Posterior vena cava (tissue), 2 donors: ENCODE results near the gene VTA1. TPM values are rescaled to one million over a fixed set of nuclear protein-coding genes. Genes with fewer than 3 reads are reported as not detected.
"Not testable (repeated sequence)": the region's sequence is repeated elsewhere in the genome, so short reads cannot be mapped to it uniquely, and the experiment has no call there.

Experiments used
- DNase-seq: peaks from one replicate; pipeline ENCODE4 v3.0.0-alpha.2; 2020; ENCODE audit warnings: low spot score
- intact Hi-C, 2 donors: fragments of 100-400 bp; cut with DNase I; formaldehyde crosslinking; loops; one replicate each; pipeline versions ENCODE4 v1.14.1 to v1.14.2; 2022 to 2023
- total RNA-seq, 2 donors: library from RNA; stranded (reverse); fragmentation: NEBNext Ultra II Directional; extraction: Animal tissue kit (Norgen Biotek cat#: 25700); gene quantifications; one replicate each; pipeline ENCODE4 v1.2.1, GENCODE V29; 2021
- donor health status: DM: yes; HTN: yes; CAD: no.
- donor health status: DM: yes; HTN: yes; CAD: no.

The VTA1 gene
- total RNA-seq, 2 donors from 2014 or later = 25.4 to 28.5 TPM

- DNase-seq = no peak
- intact Hi-C loops = no loop called here
These were observed 63.5 kb downstream of the VTA1 start for GRCh38 chr6:142210606-142211005.

DNA sequence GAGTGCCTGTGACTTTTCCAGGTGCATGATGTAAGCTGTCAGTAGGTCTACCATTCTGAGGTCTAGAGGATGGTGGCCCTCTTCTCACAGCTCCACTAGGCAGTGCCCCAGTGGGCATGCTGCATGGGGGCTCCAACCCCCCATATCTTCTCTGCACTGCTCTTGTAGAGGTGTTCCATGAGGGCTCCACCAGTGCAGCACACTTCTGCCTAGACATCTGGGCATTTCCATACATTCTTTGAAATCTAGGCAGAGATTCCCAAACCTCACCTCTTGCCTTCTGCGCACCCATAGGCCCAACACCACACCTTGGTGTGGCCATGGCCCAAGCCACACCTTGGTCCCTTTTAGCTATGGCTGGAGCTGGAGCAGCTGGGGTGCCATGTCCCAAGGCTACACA, 66.3 kb downstream of the VTA1 start:
- no peak for DNase-seq
- intact Hi-C loops = no loop called here

DNA sequence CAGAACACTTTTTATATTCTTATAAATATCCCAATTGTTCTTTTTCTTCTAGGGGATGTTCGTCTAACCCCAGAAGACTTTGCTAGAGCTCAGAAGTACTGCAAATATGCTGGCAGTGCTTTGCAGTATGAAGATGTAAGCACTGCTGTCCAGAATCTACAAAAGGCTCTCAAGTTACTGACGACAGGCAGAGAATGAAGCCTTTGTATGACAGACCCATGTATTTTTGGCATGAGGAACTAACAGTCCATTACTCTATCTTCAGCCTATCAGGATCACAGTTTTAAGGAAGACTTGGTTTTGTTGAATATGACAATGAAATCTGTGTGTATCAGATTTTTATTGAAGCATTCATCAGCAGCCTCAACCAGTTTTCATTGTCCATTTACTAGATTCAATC, 71.4 kb downstream of the VTA1 start:
- intact Hi-C loops = no loop called here
- no peak for DNase-seq

DNA sequence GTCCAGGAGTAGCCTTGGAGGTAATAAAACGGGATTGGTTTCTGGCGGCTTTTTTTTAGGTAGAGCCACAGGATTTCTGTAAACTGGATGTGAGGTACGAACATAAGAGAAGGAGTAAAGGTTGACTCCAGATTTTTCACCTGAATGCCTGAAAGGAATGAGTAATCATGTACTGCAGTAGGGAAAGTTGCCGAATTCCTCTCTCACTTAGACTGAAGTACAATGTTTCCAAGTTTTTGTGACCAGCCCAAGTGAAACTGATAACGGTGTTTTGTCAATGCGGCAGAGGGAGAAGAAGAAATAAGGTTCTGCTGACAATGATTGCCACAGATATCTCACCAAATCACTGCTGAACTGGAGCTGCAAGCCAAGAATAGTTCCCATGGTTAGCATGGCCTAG, 75.0 kb downstream of the VTA1 start:
- no peak for DNase-seq
- intact Hi-C loops = no loop called here

GRCh38 chr6:142223938-142224337, 76.9 kb downstream of the VTA1 start:
- intact Hi-C loops = no loop called here
- no peak for DNase-seq

GRCh38 chr6:142225115-142225514, 78.1 kb downstream of the VTA1 start:
- DNase-seq = no peak
- intact Hi-C loops = no loop called here

GRCh38 chr6:142225552-142225951, 78.5 kb downstream of the VTA1 start:
- intact Hi-C loops = no loop called here
- DNase-seq = no peak

GRCh38 chr6:142226731-142227130, 79.7 kb downstream of the VTA1 start:
- no peak for DNase-seq
- intact Hi-C loops = no loop called here

DNA sequence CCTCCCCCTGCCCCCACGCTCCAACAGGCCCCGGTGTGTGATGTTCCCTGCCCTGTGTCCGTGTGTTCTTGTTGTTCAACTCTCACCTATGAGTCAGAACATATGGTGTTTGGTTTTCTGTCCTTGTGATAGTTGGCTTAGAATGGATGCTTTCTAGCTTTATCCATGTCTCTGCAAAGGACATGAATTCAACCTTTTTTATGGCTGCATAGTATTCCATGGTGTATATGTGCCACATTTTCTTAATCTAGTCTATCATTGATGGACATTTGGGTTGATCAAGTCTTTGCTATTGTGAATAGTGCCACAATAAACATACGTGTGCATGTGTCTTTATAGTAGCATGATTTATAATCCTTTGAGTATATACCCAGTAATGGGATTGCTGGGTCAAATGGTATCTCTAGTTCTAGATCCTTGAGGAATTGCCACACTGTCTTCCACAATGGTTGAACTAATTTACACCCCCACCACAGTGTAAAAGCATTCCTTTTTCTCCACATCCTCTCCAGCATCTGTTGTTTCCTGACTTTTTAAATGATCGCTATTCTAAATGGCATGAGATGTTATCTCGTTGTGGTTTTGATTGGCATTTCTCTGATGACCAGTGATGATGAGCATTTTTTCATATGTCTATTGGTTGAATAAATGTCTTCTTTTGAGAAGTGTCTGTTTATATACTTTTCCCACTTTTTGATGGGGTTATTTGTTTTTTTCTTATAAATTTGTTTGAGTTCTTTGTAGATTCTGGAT, 82.6 kb downstream of the VTA1 start:
- DNase-seq, intact Hi-C loops: not testable (repeated sequence)

- DNase-seq, intact Hi-C loops: not testable (repeated sequence)
These were observed 85.4 kb downstream of the VTA1 start for GRCh38 chr6:142232206-142233044.

- no peak for DNase-seq
- intact Hi-C loops = no loop called here
These were observed 87.1 kb downstream of the VTA1 start for GRCh38 chr6:142233945-142234682.

- intact Hi-C loops = no loop called here
- DNase-seq = no peak
These were observed 88.2 kb downstream of the VTA1 start for GRCh38 chr6:142235272-142235671.

GRCh38 chr6:142235791-142236190, 88.7 kb downstream of the VTA1 start:
- DNase-seq = no peak
- intact Hi-C loops = no loop called here

DNA sequence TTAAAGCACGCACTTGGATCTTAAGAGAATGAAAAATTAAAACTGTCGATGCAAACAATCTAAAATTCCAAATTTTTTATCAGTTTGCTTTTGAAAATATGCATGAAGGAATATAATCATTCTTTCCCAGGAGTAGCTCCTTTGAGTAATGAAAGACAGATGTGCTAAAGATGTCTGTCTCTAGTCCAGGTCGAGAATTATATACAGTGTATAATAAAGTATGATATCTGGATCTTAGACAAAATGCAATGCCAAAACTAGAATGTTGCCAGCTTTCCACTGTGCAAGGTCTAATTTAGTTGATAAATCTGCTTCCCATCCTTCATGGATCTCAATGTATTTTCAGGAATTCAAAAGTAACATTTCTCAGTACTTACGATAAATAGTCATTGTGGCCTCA, 89.6 kb downstream of the VTA1 start:
- intact Hi-C loops = no loop called here

GRCh38 chr6:142238881-142239280, 91.8 kb downstream of the VTA1 start:
- no peak for DNase-seq
- intact Hi-C loops = no loop called here

More for the DNA sequence above, 89.6 kb downstream of the VTA1 start:
- no peak for DNase-seq

DNA sequence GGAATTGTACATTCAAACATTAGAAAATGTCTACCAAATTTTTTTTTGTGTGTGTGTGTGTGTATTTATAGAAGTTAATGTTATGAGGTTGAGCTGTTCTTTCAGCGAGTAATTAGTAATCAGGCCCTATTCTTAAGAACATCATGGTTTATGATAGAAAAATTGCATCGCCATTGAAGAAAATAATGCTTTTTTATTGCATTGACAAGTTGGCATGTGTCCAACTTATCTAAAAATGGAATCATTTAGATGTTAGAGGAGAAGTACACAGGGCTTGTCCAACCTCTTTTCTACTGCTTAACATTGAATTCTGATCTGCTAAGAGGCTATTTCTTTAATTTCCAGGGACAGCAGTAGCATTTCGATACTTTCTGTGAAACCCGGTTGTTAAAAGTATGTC, 93.1 kb downstream of the VTA1 start:
- DNase-seq = no peak
- intact Hi-C loops = no loop called here

DNA sequence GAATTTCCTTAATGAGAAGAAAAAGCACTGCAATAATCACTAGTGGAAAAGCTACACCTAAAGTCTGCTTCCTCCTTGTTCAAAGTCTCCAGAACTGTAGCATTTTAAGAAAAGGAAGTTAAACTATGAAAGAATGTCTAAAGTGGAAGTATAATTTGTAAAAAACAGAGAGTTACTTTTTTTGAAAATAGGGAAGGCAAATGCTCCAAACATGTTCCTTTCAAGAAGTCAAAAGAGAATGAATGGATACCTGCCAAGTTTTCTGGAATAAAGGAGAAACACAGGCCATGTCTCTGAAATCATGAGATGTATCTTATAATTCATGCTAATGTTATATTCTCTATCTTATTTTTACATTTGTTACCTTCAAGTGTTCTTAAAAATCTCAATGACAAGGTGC, 94.0 kb downstream of the VTA1 start:
- no peak for DNase-seq
- intact Hi-C loops = no loop called here

DNA sequence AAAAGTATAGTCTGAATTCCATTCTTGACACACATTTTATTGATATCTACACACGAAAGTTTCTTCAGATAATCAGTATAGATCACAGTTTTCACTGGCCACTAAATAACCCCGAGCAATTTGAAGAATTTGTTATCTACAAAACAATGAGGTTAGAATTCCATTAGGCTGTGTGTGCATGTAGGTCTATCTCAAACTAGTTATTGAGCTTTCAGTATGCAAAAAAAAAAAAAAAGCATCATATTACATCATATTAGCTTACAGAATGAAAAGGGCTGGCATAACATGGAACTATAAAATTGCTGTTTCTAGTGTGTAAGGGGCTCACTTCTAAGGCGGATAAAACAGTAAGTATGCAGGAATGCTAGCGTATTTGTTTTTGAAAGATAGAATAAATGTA, 95.2 kb downstream of the VTA1 start:
- intact Hi-C loops = no loop called here
- no peak for DNase-seq

GRCh38 chr6:142246960-142247359, 99.9 kb downstream of the VTA1 start:
- no peak for DNase-seq
- intact Hi-C loops = loop anchor here in 1 of 2 donors (1.0 kb wide), 1 partner anchor 20 kb away; no protein-coding TSS in a partner anchor

GRCh38 chr6:142249266-142249665, 102.2 kb downstream of the VTA1 start:
- intact Hi-C loops = no loop called here
- DNase-seq = no peak
